Gastroesophageal sphincter (tissue), 3 donors: ENCODE data around the gene GTF2IRD2.
"Not testable (repeated sequence)": the region's sequence is repeated elsewhere in the genome, so short reads cannot be mapped to it uniquely, and the experiment has no call there.

Source experiments
- CTCF ChIP-seq, 4 experiments: fragments of 200-600 bp in 2 of 4; fragments of 450-650 bp in 2 of 4; sonication (generic) in 1 of 4; IDR thresholded peaks; one replicate each; pipeline ENCODE4 v1.5.1; 2017 to 2019; ENCODE audit warnings: antibody characterized with exemption in 4 of 4, mild to moderate bottlenecking in 2 of 4, moderate library complexity in 2 of 4
- EP300 ChIP-seq: sonication (generic); formaldehyde crosslinking; IDR thresholded peaks from one replicate; pipeline ENCODE4 v1.6.1; 2017; ENCODE audit warnings: antibody characterized with exemption, mild to moderate bottlenecking
- POLR2A ChIP-seq, 2 donors: fragments of 450-650 bp; IDR thresholded peaks; one replicate each; pipeline ENCODE4 v1.6.1; 2017; ENCODE audit warnings: antibody characterized with exemption in 2 of 2, mild to moderate bottlenecking in 2 of 2, moderate library complexity in 1 of 2
- POLR2AphosphoS5 ChIP-seq: sonication (generic); formaldehyde crosslinking; IDR thresholded peaks from one replicate; pipeline ENCODE4 v1.6.1; 2017; ENCODE audit warnings: antibody characterized with exemption

GRCh38 chr7:74775111-74775510, 76.3 kb downstream of the GTF2IRD2 start:
- TF ChIP-seq POLR2AphosphoS5; CTCF (IDR thresholded peaks at IDR 0.05); EP300; POLR2A (IDR thresholded peaks at IDR 0.05): not testable (repeated sequence)
